Activated T-helper 1 cell treated with Interleukin-2 at 50 U/mL for 16 hours (primary cell): ENCODE results near the gene ANO6.
"Not testable (repeated sequence)": the region's sequence is repeated elsewhere in the genome, so short reads cannot be mapped to it uniquely, and the experiment has no call there.

Experiments used
- DNase-seq: peaks from one replicate; pipeline ENCODE4 v3.0.0-alpha.2; 2020; ENCODE audit warnings: low read depth

ANO6 gene

DNA sequence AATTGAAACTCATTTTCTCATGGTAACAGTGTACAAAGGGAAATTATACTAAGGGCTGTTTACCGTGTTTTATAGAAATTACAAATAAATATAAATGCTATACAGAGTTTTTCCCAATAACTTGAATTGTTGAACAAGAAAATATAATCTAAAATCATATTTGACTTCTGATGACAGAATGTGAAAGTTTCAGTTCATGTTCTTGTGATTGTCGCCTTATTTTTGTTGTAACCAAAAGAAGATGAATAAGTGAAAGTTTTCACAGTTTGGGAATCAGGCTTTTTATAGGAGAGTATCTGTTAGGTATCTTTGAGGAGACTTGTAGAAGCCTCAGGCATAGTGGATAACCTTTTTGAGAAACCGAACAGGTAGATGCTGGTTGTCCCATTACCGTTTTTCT lies 28.1 kb downstream of the ANO6 start:
- no peak for DNase-seq

GRCh38 chr12:45244561-45245343 lies 28.9 kb downstream of the ANO6 start:
- DNase-seq: no peak

GRCh38 chr12:45246236-45246635 lies 30.3 kb downstream of the ANO6 start:
- DNase-seq: no peak

DNA sequence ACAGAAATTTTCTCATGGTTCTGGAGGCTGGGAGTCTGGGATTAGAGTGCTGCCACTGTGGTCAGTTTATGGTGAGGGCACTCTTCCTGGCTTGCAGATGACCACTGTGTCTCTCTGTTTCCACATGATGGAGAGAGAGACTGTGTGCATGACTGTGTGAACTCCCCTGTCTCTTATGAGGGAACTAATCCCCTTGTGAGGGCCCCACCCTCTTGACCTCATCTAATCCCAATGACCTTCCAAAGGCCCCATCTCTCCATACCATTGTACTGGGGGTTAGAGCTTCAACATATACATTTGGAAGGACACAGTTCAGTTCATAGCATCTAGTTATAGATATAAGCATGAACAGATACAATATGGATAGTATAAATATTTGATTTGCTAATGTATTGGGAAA lies 31.7 kb downstream of the ANO6 start:
- DNase-seq: no peak

DNA sequence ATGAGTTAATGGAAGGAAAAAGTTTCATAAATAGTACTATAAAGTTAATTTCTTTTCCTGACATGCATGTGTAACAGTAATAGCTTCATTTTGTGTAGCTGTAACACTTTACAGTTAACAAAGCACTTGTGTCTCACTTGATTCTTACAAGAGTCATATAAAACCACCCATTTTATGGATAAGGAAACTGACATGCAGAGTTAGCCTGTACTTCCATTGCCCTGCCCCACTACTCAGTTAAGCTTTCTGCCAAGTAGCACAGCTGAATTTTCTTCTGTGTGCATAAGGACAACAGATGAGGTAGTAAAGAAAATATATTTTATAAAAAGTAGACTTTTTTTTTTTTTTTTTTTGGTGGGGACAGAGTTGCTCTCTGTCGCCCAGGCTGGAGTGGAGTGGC lies 32.2 kb downstream of the ANO6 start:
- DNase-seq: no peak

DNA sequence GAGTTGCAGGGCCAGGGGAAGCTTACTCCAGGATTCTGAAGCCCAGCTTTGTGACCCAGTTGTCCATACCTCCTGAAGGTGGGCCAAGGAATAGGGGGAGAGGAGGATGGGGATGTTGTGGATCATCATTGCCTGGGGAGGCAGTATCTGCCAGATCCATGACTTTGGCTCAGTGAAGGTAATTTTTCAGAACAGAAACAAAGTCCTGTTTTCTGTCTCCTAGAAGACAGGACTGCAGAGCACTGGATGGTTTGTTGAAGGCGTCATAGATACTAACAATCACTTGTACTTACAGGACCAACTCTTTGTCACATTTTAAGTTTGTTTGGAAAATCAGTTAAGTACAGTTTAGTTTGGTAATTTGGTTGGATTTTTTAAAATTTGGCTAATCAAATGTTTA lies 38.4 kb downstream of the ANO6 start:
- no peak for DNase-seq

DNA sequence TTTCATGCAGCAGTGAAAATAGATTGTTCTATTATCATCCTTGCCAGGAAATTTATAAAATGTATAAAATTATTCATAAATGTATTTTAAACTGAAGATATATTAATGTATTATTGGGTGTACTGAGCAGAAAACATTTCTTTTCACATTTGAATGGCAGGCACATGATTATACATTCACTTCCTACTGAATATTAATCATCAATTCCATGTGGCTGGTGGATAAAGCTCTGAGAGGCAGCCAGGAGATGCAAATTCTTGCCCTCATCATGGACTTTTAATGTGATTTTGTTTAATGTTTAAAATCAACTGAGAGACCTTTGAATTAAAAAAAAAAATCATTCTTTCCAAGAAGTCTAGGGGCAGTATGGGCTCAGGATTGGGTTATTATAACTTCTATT lies 40.8 kb downstream of the ANO6 start:
- no peak for DNase-seq

- DNase-seq: no peak
Measured at GRCh38 chr12:45257185-45257930, 41.5 kb downstream of the ANO6 start.

DNA sequence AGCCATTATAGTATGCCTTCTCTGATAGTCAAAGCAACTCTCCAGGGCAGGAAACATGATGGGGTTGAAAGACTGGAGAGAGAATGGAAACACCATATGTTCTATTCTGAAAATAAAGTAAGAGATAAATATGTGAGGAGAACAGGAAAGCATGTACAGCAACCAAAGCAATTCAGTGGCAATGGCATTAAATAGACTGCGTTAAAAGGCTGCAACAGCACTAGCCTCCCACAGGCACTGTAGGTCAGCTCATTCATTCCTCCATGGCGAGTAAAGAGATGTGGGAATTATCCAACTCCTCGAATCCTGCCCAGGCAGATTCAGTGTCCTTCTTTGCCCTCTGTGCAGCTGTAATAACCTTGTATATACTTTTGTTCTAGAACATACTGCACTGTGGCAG lies 43.8 kb downstream of the ANO6 start:
- DNase-seq: no peak

DNA sequence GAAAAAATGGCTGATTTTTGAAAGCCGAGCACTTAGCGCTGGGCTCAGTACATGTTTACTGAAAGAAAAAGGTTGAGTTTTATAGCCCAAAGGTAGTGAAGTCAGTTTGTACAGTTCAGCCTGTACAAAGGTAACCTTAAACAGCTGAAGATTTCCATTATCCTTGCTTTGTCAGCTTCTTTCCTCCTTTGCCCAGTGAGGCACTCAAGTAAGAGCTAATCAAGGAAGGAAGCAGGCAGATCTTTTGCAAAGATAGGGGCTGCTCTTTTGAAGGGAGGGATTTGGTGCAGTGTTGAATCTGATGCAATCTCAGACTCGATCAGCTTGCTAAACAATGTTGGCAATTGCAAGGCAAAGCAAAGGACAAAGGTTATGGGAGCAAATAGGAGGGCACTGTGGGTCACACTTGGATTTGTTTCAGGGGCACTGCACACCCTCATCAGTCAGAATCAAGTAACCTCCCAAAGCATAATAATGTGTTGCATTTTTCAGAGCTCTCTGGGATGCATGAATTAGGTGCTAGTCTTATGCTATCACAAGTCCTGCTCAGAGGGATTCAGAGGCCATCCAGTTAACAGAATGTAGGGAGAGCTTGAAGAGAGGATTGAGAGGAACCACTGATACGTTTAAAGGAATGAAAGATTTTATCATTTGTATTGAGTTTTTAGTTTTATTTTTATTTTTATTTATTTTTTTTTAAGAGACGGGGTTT lies 44.4 kb downstream of the ANO6 start:
- no peak for DNase-seq

- no peak for DNase-seq
Measured at GRCh38 chr12:45260854-45261253, 45.0 kb downstream of the ANO6 start.

DNA sequence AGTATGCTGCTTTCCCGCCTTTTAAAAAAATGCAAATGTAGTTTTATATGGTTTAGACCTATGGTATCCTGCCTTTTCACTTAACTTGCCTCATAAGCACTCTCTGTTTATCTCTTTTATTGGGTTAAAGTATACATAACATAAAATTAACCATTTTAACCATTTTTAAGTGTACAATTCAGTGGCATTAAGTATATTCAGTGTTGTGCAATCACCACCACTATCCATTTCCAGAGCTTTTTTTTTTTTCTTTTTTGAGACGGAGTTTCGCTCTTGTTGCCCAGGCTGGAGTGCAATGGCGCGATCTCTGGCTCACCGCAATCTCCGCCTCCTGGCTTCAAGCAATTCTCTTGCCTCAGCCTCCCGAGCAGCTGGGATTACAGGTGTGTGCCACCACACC lies 46.3 kb downstream of the ANO6 start:
- not testable (repeated sequence) for DNase-seq

- DNase-seq: no peak
Measured at GRCh38 chr12:45263587-45263986, 47.7 kb downstream of the ANO6 start.

DNA sequence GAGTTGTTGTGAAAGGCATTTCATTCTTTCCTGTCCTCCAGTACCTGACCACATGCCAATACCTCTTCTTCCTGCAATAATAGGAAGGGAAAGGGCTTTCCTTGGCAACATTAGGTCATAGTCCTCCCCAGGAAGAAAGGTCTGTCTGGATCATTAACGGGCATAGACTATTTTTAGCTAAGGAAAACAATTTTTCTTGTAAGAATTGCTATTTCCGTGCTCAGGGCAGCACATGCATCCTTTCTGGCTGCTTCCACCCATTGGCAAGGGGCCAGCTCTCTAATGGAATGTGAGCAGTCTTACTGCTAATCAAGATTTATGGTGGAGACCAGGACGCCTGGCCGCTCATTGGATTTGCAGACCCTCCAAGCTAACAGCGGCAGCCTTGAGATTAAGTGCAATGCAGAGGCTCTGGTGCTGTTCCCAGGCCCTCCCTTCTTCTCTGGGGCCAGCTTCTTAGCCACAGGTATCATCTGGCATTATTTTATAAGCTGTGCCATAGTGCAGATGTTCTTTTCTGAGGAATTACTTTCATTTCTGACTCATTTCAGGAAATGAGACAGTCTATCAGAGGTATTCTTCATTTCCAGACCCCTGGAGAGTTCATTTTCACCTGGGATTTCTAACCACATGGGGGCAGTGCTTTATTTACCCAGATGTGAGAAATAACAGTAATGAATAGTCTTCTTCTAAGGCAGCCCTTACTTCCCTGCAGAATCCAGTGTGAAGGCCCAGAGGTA lies 52.9 kb downstream of the ANO6 start:
- no peak for DNase-seq

DNA sequence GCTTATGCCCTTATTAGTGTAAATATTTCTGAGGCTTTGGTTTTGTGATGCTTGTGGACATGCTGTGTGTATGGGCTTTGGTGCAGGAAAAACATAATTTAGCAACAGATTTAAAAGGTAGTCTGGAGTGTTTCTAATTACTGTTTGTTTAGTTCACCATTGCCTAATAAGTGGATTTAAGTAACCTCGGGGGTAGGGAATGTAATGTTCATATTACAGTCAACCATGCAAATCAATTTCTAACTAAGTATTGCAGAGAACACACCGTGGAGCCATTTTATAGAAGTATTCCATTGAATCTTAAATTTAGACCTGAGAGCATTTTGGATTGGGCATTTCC lies 53.5 kb downstream of the ANO6 start:
- DNase-seq: no peak

DNA sequence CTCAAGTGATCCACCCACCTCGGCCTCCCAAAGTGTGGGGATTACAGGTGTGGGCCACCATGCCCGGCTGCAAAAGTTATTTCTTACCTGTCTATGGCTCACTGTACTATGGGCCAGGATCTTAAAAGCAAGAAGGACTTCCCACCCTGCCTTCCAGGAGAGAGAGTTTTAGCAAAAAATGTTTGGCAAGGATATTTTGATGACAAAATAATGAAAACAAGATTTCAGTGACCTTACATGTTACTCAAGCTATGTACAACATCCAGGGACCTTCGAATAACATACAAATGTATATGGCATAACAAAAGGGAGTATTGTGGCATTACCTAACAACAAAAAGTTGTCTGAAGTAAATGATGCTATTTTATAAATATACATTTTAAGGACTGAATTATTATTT lies 55.1 kb downstream of the ANO6 start:
- DNase-seq: no peak

GRCh38 chr12:45273717-45274271 lies 57.9 kb downstream of the ANO6 start:
- no peak for DNase-seq

DNA sequence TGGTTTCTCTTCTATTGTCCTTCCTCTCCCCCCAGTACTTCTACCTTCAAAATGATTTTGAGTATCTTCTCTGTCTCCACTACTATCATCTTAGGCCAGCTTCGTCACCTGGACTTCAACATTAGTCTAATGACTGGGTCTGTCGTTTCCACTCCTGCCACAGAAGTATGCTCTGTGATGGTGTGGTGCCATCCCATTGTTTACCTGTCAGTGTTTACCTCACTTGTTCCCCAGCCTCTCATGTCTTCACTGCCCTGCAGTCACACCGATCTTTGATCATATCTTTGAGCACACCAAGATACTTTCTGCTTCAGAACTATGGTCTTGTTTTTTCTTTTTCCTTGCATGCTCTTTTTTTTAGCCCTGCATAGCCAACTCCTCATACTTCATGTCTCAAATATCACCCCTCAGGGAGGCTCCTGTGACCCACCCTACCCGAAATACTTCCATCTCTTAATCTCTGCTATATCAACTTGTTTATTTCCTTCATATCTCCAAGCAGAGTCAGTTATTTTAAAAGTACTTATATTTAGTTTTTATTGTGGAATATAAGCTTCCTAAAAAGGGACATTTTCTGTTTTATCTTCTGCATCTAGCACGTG lies 60.4 kb downstream of the ANO6 start:
- no peak for DNase-seq

DNA sequence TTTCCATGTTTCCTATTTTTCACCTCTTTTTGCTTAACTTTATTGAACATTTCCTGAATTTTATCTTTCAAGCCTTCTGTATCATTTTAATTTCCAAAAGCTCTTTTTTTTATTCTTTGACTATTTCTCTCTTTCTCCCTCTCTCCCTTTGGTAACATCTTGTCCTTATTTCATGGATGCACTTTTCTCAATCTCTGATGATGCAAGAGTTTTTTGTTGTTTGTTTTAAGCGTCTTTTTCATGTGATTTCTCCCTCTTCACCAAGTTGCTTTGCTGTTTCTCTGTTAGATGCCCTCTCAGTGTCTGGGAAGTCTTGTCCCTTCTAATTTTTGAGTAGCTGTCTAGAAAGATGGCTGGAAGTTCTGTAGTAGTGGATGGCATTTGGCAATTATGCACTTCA lies 62.6 kb downstream of the ANO6 start:
- no peak for DNase-seq

DNA sequence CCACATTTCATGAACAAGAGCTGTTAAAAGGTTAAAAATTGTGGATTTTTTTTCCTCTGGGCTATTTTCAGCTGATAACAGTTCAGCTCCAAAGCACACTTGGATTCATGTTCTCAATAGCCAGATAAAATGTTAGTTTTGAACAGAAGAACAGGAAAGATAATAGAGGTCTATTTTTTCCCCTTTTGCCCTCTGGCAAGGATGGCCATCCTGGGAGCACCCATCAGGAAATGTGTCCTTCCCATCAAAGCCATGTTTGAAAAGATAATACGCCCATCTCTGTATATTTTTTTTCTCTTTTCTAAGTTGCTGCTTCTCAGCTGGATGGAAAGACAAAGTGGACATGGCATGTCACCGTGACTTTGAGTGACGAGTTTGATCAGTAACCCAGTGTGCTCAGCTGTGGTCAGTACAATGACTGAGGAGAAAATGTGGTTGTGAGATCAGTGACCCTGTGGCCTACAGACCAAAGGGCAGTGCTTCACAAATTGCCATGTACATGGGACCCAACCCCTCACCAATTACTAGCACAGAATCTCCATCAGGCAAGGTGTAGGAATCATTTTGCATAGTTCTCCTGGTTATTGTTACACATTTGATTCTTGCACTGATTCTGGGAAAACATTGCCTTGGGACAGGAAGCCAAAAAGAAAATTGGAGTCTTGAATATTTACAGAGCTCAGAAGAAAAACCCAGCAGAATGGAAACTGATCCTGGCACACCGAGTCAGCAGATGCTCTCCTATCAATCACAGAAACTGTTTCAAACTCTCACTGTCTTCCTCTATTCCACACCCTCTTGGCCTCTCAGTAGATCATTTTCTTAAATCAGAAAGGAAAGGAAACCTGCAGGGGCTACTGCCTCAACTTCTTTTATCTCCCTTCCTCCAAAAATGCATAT lies 64.3 kb downstream of the ANO6 start:
- no peak for DNase-seq

- no peak for DNase-seq
Measured at GRCh38 chr12:45281994-45282393, 66.1 kb downstream of the ANO6 start.
